H9 (cell line): Measurements from ENCODE around the gene SPATA20. TPM values are rescaled to one million over a fixed set of nuclear protein-coding genes. Genes with fewer than 3 reads are reported as not detected.

Source experiments
- DNase-seq: peaks from one replicate; pipeline ENCODE4 v3.0.0-alpha.2; 2017
- H2AFZ ChIP-seq: one replicate; pipeline ENCODE4 v1.6.1; 2013; ENCODE audit warnings: mild to moderate bottlenecking, low read length, control low read depth, moderate library complexity
- H2AK5ac ChIP-seq: 2 replicates; pipeline ENCODE4 v1.6.1; 2013; ENCODE audit warnings: low read length, control low read depth, mixed read lengths; ENCODE audit not compliant: insufficient read length
- H2BK120ac ChIP-seq: one replicate; pipeline ENCODE4 v1.6.1; 2013; ENCODE audit warnings: low read depth, mild to moderate bottlenecking, low read length, control low read depth, inconsistent platforms; ENCODE audit not compliant: poor library complexity, severe bottlenecking
- H2BK12ac ChIP-seq: 2 replicates; pipeline ENCODE4 v1.6.1; 2013; ENCODE audit warnings: low read length, control low read depth, mixed read lengths, low read depth; ENCODE audit not compliant: insufficient read length
- H2BK15ac ChIP-seq: 2 replicates; pipeline ENCODE4 v1.6.1; 2013; ENCODE audit warnings: low read depth, low read length, control low read depth
- H2BK20ac ChIP-seq: one replicate; pipeline ENCODE4 v1.6.1; 2013; ENCODE audit warnings: low read depth, mild to moderate bottlenecking, low read length, control low read depth, inconsistent platforms; ENCODE audit not compliant: poor library complexity, severe bottlenecking
- H2BK5ac ChIP-seq: 2 replicates; pipeline ENCODE4 v1.6.1; 2013; ENCODE audit warnings: low read length, control low read depth, mixed read lengths; ENCODE audit not compliant: insufficient read length
- H3K14ac ChIP-seq: 2 replicates; pipeline ENCODE4 v1.6.1; 2013; ENCODE audit warnings: low read length, control low read depth; ENCODE audit not compliant: insufficient read depth
- H3K18ac ChIP-seq: 2 replicates; pipeline ENCODE4 v1.6.1; 2013; ENCODE audit warnings: low read depth, mild to moderate bottlenecking, mixed read lengths, low read length, control low read depth; ENCODE audit not compliant: insufficient read length
- H3K23ac ChIP-seq: 2 replicates; pipeline ENCODE4 v1.6.1; 2013; ENCODE audit warnings: low read length, control low read depth, mixed read lengths, low read depth; ENCODE audit not compliant: insufficient read length
- H3K23me2 ChIP-seq: 2 replicates; pipeline ENCODE4 v1.6.1; 2013; ENCODE audit warnings: low read depth, mild to moderate bottlenecking, mixed read lengths, low read length, control low read depth; ENCODE audit not compliant: insufficient read length, poor library complexity, severe bottlenecking
- H3K27ac ChIP-seq: 2 replicates; pipeline ENCODE4 v1.5.1; 2013; ENCODE audit warnings: low read length, control low read depth, mixed read lengths, low read depth; ENCODE audit not compliant: insufficient read length
- H3K27me3 ChIP-seq: 2 replicates; pipeline ENCODE4 v1.6.1; 2013; ENCODE audit warnings: low read length, control low read depth, inconsistent platforms; ENCODE audit not compliant: insufficient read depth
- H3K4ac ChIP-seq: 2 replicates; pipeline ENCODE4 v1.6.1; 2013; ENCODE audit warnings: low read depth, mild to moderate bottlenecking, control low read depth, inconsistent platforms, low read length, moderate library complexity
- H3K4me1 ChIP-seq: 2 replicates; pipeline ENCODE4 v1.6.1; 2013; ENCODE audit warnings: low read length, control low read depth, inconsistent platforms; ENCODE audit not compliant: insufficient read depth
- H3K4me2 ChIP-seq: 2 replicates; pipeline ENCODE4 v1.6.1; 2013; ENCODE audit warnings: low read length, control low read depth, mixed read lengths; ENCODE audit not compliant: insufficient read length, insufficient read depth
- H3K56ac ChIP-seq: 2 replicates; pipeline ENCODE4 v1.6.1; 2013; ENCODE audit warnings: low read depth, mild to moderate bottlenecking, mixed read lengths, low read length, control low read depth; ENCODE audit not compliant: insufficient read length
- H3K79me1 ChIP-seq: 2 replicates; pipeline ENCODE4 v1.6.1; 2013; ENCODE audit warnings: low read depth, mild to moderate bottlenecking, moderate library complexity, low read length, control low read depth, inconsistent platforms; ENCODE audit not compliant: insufficient read depth, poor library complexity, severe bottlenecking
- H3K79me2 ChIP-seq: 2 replicates; pipeline ENCODE4 v1.6.1; 2013; ENCODE audit warnings: low read length, control low read depth, inconsistent platforms; ENCODE audit not compliant: insufficient read depth
- H3K9ac ChIP-seq: 2 replicates; pipeline ENCODE4 v1.6.1; 2013; ENCODE audit warnings: low read length, control low read depth, mixed read lengths; ENCODE audit not compliant: insufficient read length; ENCODE audit errors: extremely low read depth
- H3K9me3 ChIP-seq: one replicate; pipeline ENCODE4 v1.6.1; 2013; ENCODE audit warnings: low read depth, low read length, inconsistent platforms; ENCODE audit not compliant: control insufficient read depth
- H3T11ph ChIP-seq: one replicate; pipeline ENCODE4 v1.6.1; 2013; ENCODE audit warnings: mild to moderate bottlenecking, low read length, control low read depth, inconsistent platforms
- H4K20me1 ChIP-seq: one replicate; pipeline ENCODE4 v1.6.1; 2013; ENCODE audit not compliant: control insufficient read depth, insufficient read length, insufficient read depth
- H4K5ac ChIP-seq: 2 replicates; pipeline ENCODE4 v1.6.1; 2013; ENCODE audit warnings: low read depth, mild to moderate bottlenecking, mixed read lengths, low read length, control low read depth; ENCODE audit not compliant: insufficient read length
- H4K8ac ChIP-seq: replicated peaks from 2 replicates; pipeline ENCODE4 v1.6.1; 2013; ENCODE audit warnings: low read length, control low read depth, mixed read lengths, low read depth; ENCODE audit not compliant: insufficient read length
- H4K91ac ChIP-seq: 2 replicates; pipeline ENCODE4 v1.6.1; 2013; ENCODE audit warnings: low read depth, mild to moderate bottlenecking, moderate library complexity, mixed read lengths, low read length, control low read depth; ENCODE audit not compliant: insufficient read length
- H3K27ac Mint-ChIP-seq, 3 experiments: 2 replicates in 2 of 3; 3 replicates in 1 of 3; pipeline ENCODE4 v1.8.0; 2020 to 2021; ENCODE audit warnings: mixed read lengths in 3 of 3, mild to moderate bottlenecking in 1 of 3, moderate library complexity in 1 of 3
- H3K27me3 Mint-ChIP-seq: 2 replicates; pipeline ENCODE4 v1.8.0; 2021; ENCODE audit warnings: low read depth, mild to moderate bottlenecking, moderate library complexity, mixed read lengths
- H3K36me3 Mint-ChIP-seq, 3 experiments: 2 replicates in 2 of 3; 3 replicates in 1 of 3; pipeline ENCODE4 v1.8.0; 2020 to 2021; ENCODE audit warnings: low read depth in 3 of 3, mixed read lengths in 3 of 3; ENCODE audit not compliant: insufficient read depth in 1 of 3
- H3K4me1 Mint-ChIP-seq, 2 experiments: 2 replicates each; pipeline ENCODE4 v1.8.0; 2020; ENCODE audit warnings: mixed read lengths in 2 of 2
- H3K4me3 Mint-ChIP-seq, 2 experiments: 2 replicates in 1 of 2; 3 replicates in 1 of 2; pipeline ENCODE4 v1.8.0; 2020 to 2021; ENCODE audit warnings: mild to moderate bottlenecking in 2 of 2, mixed read lengths in 2 of 2, moderate library complexity in 1 of 2
- H3K9me3 Mint-ChIP-seq, 2 experiments: 2 replicates in 1 of 2; 3 replicates in 1 of 2; pipeline ENCODE4 v1.8.0; 2020; ENCODE audit warnings: mild to moderate bottlenecking in 2 of 2, mixed read lengths in 2 of 2, moderate library complexity in 1 of 2
- WGBS: extraction: QIAGEN DNeasy Blood & Tissue Kit; methylation state at CpG from one replicate; pipeline ENCODE4 v1.1.7; 2013; ENCODE audit warnings: missing lambda C conversion rate, low lambda C conversion rate, mixed read lengths; ENCODE audit not compliant: insufficient read length; ENCODE audit errors: extremely low coverage; 5-methylcytosine and 5-hydroxymethylcytosine counted together
- total RNA-seq: library from RNA; stranded (reverse); gene quantifications from 2 replicates; pipeline ENCODE4 v1.2.1, GENCODE V29; 2021
- TF ChIP-seq, protein P1 (sequence below): fragments of 200-600 bp; sonication (generic); conservative IDR thresholded peaks from 3 replicates; pipeline ENCODE4 v1.8.0; 2021; ENCODE audit warnings: antibody characterized with exemption, mild to moderate bottlenecking

Gene SPATA20
- total RNA-seq, 1 experiment from 2014 or later: 23.9 TPM

DNA sequence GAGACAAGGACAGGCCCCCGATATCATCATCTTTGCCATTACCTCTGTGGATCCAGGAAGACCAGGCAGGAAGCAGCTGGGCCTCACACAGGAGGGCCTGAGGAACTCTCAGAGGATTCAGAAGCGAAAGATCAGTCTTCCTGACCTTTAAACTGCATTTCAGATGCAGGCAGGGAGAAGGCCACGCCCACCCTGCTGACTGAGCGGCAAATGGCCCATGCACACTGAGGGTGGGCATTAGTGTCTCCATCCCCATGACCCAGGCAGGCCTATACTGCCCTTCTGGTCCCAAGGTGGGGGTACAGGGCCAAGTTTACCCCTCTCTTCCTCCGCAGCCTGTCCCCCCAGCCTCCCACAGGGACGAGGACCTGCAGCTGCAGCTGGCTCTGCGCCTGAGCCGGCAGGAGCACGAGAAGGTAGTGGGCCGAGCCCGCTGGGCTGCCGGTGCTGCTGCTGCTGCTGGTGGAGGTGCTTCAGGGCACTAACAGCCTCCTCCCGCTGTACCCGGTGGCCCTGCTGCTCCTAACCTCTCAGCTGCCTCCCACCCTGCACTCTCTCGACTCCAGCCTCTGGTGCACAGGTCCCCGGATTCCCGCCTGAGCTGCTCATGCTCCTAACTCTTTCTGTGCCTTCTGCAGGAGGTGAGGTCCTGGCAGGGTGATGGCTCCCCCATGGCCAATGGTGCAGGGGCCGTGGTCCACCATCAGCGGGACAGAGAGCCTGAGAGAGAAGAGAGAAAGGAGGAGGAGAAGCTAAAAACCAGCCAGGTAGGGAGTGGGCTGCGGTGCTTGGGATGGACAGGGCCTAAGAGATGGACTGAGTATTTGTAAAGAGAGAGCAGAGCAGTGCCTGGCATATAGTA lies 8.2 kb upstream of the SPATA20 start:
- Histone ChIP-seq H2BK120ac (no peak overlapping the region), H4K91ac (no peak overlapping the region), H2BK15ac (no peak overlapping the region), H3K18ac (no peak overlapping the region), H3K9me3 (no peaks in the 10 kb centered on the region), H2AK5ac (no peak overlapping the region), H4K5ac (no peak overlapping the region), H3T11ph (no peak overlapping the region), H3K27me3 (no peaks in the 10 kb centered on the region; the same call in 1 of the 2 replicates), H3K23me2 (peaks cover 12% of the 10 kb centered on the region), H3K14ac (no peak overlapping the region), H3K56ac (no peak overlapping the region), H4K8ac (no peak overlapping the region), H3K4me1 (peaks cover 4% of the 10 kb centered on the region; the same call in 1 of the 2 replicates), H2AFZ (no peak overlapping the region), H4K20me1 (no peaks in the 10 kb centered on the region), H3K23ac (no peak overlapping the region), H3K9ac (no peak overlapping the region), H3K4ac (no peak overlapping the region), H3K27ac (no peak overlapping the region), H3K79me1 (no peaks in the 10 kb centered on the region), H2BK12ac (no peak overlapping the region), H2BK20ac (no peak overlapping the region), H2BK5ac (no peak overlapping the region), H3K79me2 (no peaks in the 10 kb centered on the region), H3K4me2 (no peak overlapping the region)
- peaks cover 26% of the 10 kb centered on the region for H3K27me3 Mint-ChIP-seq
- H3K27ac Mint-ChIP-seq: no peak overlapping the region
- TF ChIP-seq, protein P1, sequence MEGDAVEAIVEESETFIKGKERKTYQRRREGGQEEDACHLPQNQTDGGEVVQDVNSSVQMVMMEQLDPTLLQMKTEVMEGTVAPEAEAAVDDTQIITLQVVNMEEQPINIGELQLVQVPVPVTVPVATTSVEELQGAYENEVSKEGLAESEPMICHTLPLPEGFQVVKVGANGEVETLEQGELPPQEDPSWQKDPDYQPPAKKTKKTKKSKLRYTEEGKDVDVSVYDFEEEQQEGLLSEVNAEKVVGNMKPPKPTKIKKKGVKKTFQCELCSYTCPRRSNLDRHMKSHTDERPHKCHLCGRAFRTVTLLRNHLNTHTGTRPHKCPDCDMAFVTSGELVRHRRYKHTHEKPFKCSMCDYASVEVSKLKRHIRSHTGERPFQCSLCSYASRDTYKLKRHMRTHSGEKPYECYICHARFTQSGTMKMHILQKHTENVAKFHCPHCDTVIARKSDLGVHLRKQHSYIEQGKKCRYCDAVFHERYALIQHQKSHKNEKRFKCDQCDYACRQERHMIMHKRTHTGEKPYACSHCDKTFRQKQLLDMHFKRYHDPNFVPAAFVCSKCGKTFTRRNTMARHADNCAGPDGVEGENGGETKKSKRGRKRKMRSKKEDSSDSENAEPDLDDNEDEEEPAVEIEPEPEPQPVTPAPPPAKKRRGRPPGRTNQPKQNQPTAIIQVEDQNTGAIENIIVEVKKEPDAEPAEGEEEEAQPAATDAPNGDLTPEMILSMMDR: no peak
- H3K4me1 Mint-ChIP-seq: peaks cover 31 to 46% of the 10 kb centered on the region in 2 experiments
- peaks cover 0 to 5% (median 0%) of the 10 kb centered on the region in 3 experiments; a peak in 3 of 7 replicates for H3K36me3 Mint-ChIP-seq
- peak overlapping the region in 1 of 2 experiments; percentile 5; a peak in 1 of 5 replicates for H3K4me3 Mint-ChIP-seq
- no peaks in the 10 kb centered on the region for H3K9me3 Mint-ChIP-seq
- peak; percentile 46 for DNase-seq
- WGBS: no CpG with 5 or more reads among the region's 20 CpGs
